ENCODE results near the gene CLIP3. TPM values are rescaled to one million over a fixed set of nuclear protein-coding genes. Genes with fewer than 3 reads are reported as not detected.

Gene CLIP3
- total RNA-seq, 1 experiment from 2014 or later: 4.2 TPM

- H3K4me2 ChIP-seq: peak overlapping the region; percentile 72
- peak overlapping the region; percentile 59; the same call in 1 of the 2 replicates for H3K4me3 ChIP-seq
- no peaks in the 10 kb centered on the region for H3K4me1 ChIP-seq (replicated peaks; ENCODE audit: insufficient read depth)
- peaks cover 8% of the 10 kb centered on the region for H3K79me2 ChIP-seq (ENCODE audit: low read depth)
- peaks cover 4% of the 10 kb centered on the region; the same call in 1 of the 2 replicates for H3F3A ChIP-seq (ENCODE audit: insufficient read depth, low read depth)
- POLR2A ChIA-PET (ENCODE audit: unreplicated experiment): interaction anchor here (0.6 to 1.2 kb wide), 3 partner anchors 13 to 261 kb away, joined by 3 to 7 read pairs (median 5); partner anchors contain the start of genes LIN37, THAP8 and WDR62
- intact Hi-C loops (cut with micrococcal nuclease; ENCODE audit: unreplicated experiment): loop anchor here (2.0 kb wide), 1 partner anchor 46 kb away; the partner anchor contains the start of genes THAP8 and WDR62
- CTCF ChIA-PET: interaction anchor here (1.1 kb wide), 1 partner anchor 33 kb away, joined by 5 read pairs; no protein-coding TSS in a partner anchor
- TF ChIP-seq, protein P1, sequence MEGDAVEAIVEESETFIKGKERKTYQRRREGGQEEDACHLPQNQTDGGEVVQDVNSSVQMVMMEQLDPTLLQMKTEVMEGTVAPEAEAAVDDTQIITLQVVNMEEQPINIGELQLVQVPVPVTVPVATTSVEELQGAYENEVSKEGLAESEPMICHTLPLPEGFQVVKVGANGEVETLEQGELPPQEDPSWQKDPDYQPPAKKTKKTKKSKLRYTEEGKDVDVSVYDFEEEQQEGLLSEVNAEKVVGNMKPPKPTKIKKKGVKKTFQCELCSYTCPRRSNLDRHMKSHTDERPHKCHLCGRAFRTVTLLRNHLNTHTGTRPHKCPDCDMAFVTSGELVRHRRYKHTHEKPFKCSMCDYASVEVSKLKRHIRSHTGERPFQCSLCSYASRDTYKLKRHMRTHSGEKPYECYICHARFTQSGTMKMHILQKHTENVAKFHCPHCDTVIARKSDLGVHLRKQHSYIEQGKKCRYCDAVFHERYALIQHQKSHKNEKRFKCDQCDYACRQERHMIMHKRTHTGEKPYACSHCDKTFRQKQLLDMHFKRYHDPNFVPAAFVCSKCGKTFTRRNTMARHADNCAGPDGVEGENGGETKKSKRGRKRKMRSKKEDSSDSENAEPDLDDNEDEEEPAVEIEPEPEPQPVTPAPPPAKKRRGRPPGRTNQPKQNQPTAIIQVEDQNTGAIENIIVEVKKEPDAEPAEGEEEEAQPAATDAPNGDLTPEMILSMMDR (conservative IDR thresholded peaks at IDR 0.05): no peak
- no peak for TF ChIP-seq EZH2 (IDR thresholded peaks at IDR 0.05; ENCODE audit: low read depth)
- H3K27me3 ChIP-seq (ENCODE audit: insufficient read depth, low read depth): no peaks in the 10 kb centered on the region
- H3K27ac ChIP-seq: no peak overlapping the region
- peak in 1 of 2 experiments; percentile 65 for DNase-seq
- no peaks in the 10 kb centered on the region for H3K9me2 ChIP-seq (ENCODE audit: insufficient read depth)
- no peaks in the 10 kb centered on the region for H4K20me1 ChIP-seq (ENCODE audit: insufficient read depth)
- H2AFZ ChIP-seq: peak overlapping the region; percentile 58
- H3K36me3 ChIP-seq (ENCODE audit: low read depth): no peaks in the 10 kb centered on the region
- no TSS peak for BruUV-seq (replicated peaks)
- no peaks in the 10 kb centered on the region for H3K9me3 ChIP-seq (ENCODE audit: insufficient read depth, low read depth)
These were observed 23.5 kb downstream of the CLIP3 start for GRCh38 chr19:36009220-36009619.

DNA sequence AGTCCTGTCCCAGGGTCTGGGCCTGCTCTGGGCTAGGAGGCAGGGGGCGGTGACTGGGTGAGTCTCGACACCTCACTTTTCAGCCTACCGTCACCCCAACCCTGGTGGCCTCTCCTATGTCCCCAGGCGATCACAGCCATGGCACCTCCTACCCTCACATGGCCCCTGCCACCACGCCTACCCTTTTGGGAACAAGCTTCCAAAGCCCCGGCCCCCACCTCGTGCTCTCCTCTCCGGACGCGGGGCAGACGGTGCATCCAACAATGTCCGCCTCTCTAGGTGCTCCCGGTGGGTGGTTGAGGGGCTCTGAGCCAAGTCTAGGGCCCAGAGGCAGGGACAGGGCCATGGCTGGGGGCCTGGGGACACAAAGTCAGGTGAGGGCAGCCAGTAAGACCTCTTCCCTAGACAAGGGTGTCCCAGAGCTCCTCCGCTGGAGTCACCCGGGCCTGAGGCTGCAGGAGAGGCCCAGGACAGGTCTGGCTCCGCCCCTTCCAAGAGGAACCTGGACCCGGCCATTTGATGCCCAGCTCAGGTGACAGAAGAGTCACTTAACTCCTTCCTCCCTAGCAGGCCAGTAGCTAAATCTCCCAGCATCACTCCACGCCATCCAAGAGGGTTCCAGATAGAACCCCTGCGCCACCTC is 24.2 kb downstream of the CLIP3 start, which contains the start of gene SYNE4:
TSS of gene SYNE4 (minus strand) at position 478 of the 643 bp plus-strand sequence. CDS start at position 346, 132 bp downstream.
- Histone ChIP-seq H4K20me1 (ENCODE audit: insufficient read depth) (no peaks in the 10 kb centered on the region), H3K79me2 (ENCODE audit: low read depth) (peaks cover 6% of the 10 kb centered on the region), H3K4me2 (peak within 1 kb of the TSS; percentile 72), H3K36me3 (ENCODE audit: low read depth) (no peaks in the 10 kb centered on the region), H3F3A (ENCODE audit: insufficient read depth, low read depth) (peaks cover 4% of the 10 kb centered on the region; the same call in 1 of the 2 replicates), H3K9me3 (ENCODE audit: insufficient read depth, low read depth) (no peaks in the 10 kb centered on the region), H3K9me2 (ENCODE audit: insufficient read depth) (no peaks in the 10 kb centered on the region), H3K4me1 (replicated peaks; ENCODE audit: insufficient read depth) (no peaks in the 10 kb centered on the region), H2AFZ (peak within 1 kb of the TSS; percentile 58), H3K27ac (no peak within 1 kb of the TSS), H3K4me3 (peak within 1 kb of the TSS; percentile 59; the same call in 1 of the 2 replicates), H3K27me3 (ENCODE audit: insufficient read depth, low read depth) (no peaks in the 10 kb centered on the region)
- intact Hi-C loops (cut with micrococcal nuclease; ENCODE audit: unreplicated experiment): loop anchor here (2.0 kb wide), 1 partner anchor 46 kb away; the partner anchor contains the start of genes THAP8 and WDR62
- peak; percentile 66 to 87 for DNase-seq
- TSS peak; percentile 80 for BruUV-seq (replicated peaks)
- TF ChIP-seq, protein P1 (conservative IDR thresholded peaks at IDR 0.05): no peak
- TF ChIP-seq EZH2 (IDR thresholded peaks at IDR 0.05; ENCODE audit: low read depth): no peak
- ChIA-PET POLR2A (ENCODE audit: unreplicated experiment) (interaction anchor here (0.5 to 1.2 kb wide), 7 partner anchors 8 to 1326 kb away, joined by 3 to 15 read pairs (median 5); partner anchors contain the start of genes APLP1, LIN37, THAP8 and WDR62), CTCF (interaction anchor here (1.1 kb wide), 1 partner anchor 33 kb away, joined by 5 read pairs; no protein-coding TSS in a partner anchor)

DNA sequence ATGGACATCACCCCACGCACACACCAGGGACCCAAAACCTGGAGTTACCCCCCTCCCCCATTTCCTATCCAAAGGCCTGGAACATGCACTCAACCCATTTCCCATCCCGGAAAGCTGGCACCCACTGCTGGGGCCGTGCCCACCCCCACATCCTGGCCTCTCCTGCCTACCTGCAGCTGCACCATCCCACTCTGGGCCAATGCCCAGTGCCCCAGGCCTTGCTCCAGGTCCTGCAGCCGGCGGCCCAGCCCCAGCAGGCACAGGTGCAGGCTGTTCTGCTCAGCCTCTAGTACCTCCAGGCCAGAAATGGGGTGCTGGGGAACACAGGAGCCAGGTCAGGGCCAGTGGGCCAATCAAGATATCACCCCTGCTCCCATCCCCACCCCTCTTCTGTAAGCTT is 25.7 kb downstream of the CLIP3 start:
- CTCF ChIA-PET: no interaction called here
- TF ChIP-seq, protein P1 (conservative IDR thresholded peaks at IDR 0.05): no peak
- TF ChIP-seq EZH2 (IDR thresholded peaks at IDR 0.05; ENCODE audit: low read depth): no peak

More for the DNA sequence above, 25.7 kb downstream of the CLIP3 start:
- BruUV-seq (replicated peaks): no TSS peak
- Histone ChIP-seq H3K9me3 (ENCODE audit: insufficient read depth, low read depth) (no peaks in the 10 kb centered on the region), H3K27ac (no peak overlapping the region), H3F3A (ENCODE audit: insufficient read depth, low read depth) (peaks cover 4% of the 10 kb centered on the region; the same call in 1 of the 2 replicates), H3K4me1 (replicated peaks; ENCODE audit: insufficient read depth) (no peaks in the 10 kb centered on the region), H3K4me3 (no peak overlapping the region), H3K27me3 (ENCODE audit: insufficient read depth, low read depth) (no peaks in the 10 kb centered on the region), H3K4me2 (no peak overlapping the region), H3K79me2 (ENCODE audit: low read depth) (no peaks in the 10 kb centered on the region), H2AFZ (no peak overlapping the region), H3K9me2 (ENCODE audit: insufficient read depth) (no peaks in the 10 kb centered on the region), H4K20me1 (ENCODE audit: insufficient read depth) (no peaks in the 10 kb centered on the region), H3K36me3 (ENCODE audit: low read depth) (no peaks in the 10 kb centered on the region)
- no peak for DNase-seq
- intact Hi-C loops (cut with micrococcal nuclease; ENCODE audit: unreplicated experiment): no loop called here
- POLR2A ChIA-PET (ENCODE audit: unreplicated experiment): interaction anchor here (0.6 kb wide), 1 partner anchor 102 kb away, joined by 9 read pairs; no protein-coding TSS in a partner anchor
